Fibroblast of gingiva (primary cell): ENCODE data around the gene P2RX6.

Source experiments
- DNase-seq: peaks from one replicate; pipeline ENCODE4 v3.0.0-alpha.2; 2011; ENCODE audit warnings: low read depth

The P2RX6 gene

GRCh38 chr22:21012446-21013407 lies 2.2 kb upstream of the P2RX6 start:
- no peak for DNase-seq

- no peak for DNase-seq
These were observed 1.2 kb upstream of the P2RX6 start for GRCh38 chr22:21013657-21014201.

- peak; percentile 89 for DNase-seq
These were observed 701 bp upstream of the P2RX6 start for GRCh38 chr22:21014202-21014725.

GRCh38 chr22:21015466-21016006 lies 571 bp downstream of the P2RX6 start:
- DNase-seq = no peak

- DNase-seq = no peak
These were observed 1.9 kb downstream of the P2RX6 start for GRCh38 chr22:21016644-21017420.

GRCh38 chr22:21018314-21018713 lies 3.3 kb downstream of the P2RX6 start:
- no peak for DNase-seq

GRCh38 chr22:21020802-21021429 lies 6.0 kb downstream of the P2RX6 start:
- no peak for DNase-seq

- no peak for DNase-seq
These were observed 7.5 kb downstream of the P2RX6 start for GRCh38 chr22:21022507-21022906.

- DNase-seq = no peak
These were observed 8.1 kb downstream of the P2RX6 start for GRCh38 chr22:21022955-21023614.

- no peak for DNase-seq
These were observed 10.3 kb downstream of the P2RX6 start for GRCh38 chr22:21025266-21025665.

- no peak for DNase-seq
These were observed 11.1 kb downstream of the P2RX6 start for GRCh38 chr22:21025763-21026755.

GRCh38 chr22:21026783-21027692 lies 12.1 kb downstream of the P2RX6 start:
- peak; percentile 12 for DNase-seq

GRCh38 chr22:21028277-21029251 lies 13.6 kb downstream of the P2RX6 start:
- no peak for DNase-seq

- no peak for DNase-seq
These were observed 14.6 kb downstream of the P2RX6 start for GRCh38 chr22:21029486-21030025.

GRCh38 chr22:21030032-21030431 lies 15.1 kb downstream of the P2RX6 start:
- no peak for DNase-seq

GRCh38 chr22:21030621-21031544 lies 15.9 kb downstream of the P2RX6 start:
- no peak for DNase-seq
